Aortic smooth muscle cell (primary cell): ENCODE results near the gene SAMD9L. TPM values are rescaled to one million over a fixed set of nuclear protein-coding genes. Genes with fewer than 3 reads are reported as not detected.

Source experiments
- total RNA-seq: library from RNA; depleted of rRNA; stranded (reverse); fragments of >200 nt; gene quantifications from 2 replicates; pipeline ENCODE4 v1.2.3, GENCODE V29; 2014

SAMD9L gene
- 20.5 and 23.3 TPM in 2 replicates for total RNA-seq

GRCh38 chr7:93148144-93148543 is at the start of gene SAMD9L:
Gene SAMD9L, minus strand, starts transcription at chr7:93148385. Its CDS starts 12,414 bp downstream, at chr7:93135971.

DNA sequence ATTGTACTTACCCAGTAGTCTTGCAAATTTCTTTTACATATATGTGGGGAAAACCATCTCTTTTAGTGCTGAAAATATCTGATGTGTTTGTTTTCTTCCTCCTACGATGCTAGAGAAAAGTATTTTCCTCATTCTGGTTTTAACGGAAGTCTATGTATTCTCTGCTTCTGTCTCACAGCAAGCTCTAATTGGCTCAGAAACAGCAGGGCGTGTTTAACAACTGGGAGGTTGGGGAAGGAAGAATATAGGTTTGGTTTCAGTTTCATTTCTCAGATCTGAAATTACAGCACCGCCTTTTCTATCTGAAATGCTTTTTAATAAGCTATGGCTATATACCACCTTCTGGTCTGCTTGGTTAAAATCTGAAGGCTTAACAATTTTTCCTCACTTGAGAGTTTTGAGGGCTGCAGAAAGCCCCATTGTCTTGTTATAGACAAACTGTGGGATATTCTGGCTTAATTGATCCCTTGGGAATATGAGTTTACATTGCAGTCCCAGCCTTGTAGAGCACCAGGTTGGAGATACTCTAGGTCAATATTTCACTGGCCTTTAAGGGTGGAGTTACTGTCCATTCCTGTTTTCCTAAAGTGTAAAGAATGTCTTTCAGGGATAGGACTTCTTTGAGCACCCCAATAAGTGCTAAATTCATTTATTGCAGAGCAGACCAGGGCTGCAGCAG is 30.2 kb downstream of the SAMD9L start, which contains the start of gene SAMD9:
TSS of gene SAMD9 (minus strand) at position 128 of the 679 bp plus-strand sequence. CDS start 11,882 bp downstream, outside the sequence.

Other genes with a start within 250 kb of the SAMD9L start
- gene SAMD9, start 30.4 kb downstream of the SAMD9L start, total RNA-seq: 25.6 and 26.8 TPM in 2 replicates
- not detected in 2 replicates for gene HEPACAM2, start 78.1 kb upstream of the SAMD9L start, total RNA-seq
- 32.4 and 32.5 TPM in 2 replicates for gene VPS50, start 84.0 kb upstream of the SAMD9L start, total RNA-seq